ENCODE results near the gene INVS. TPM values are rescaled to one million over a fixed set of nuclear protein-coding genes. Genes with fewer than 3 reads are reported as not detected.

The INVS gene
- total RNA-seq, 6 donors from 2014 or later, result 14.7 to 43.0 (median 23.3) TPM

GRCh38 chr9:100281676-100282387 lies 182.8 kb downstream of the INVS start:
- no peak for DNase-seq
- Histone ChIP-seq H3K36me3 (peaks cover 3 to 37% (median 12%) of the 10 kb centered on the region in 4 donors), H3K27me3 (no peaks in the 10 kb centered on the region), H3K9me3 (peaks cover 0 to 4% (median 0%) of the 10 kb centered on the region in 4 donors), H3K4me3 (no peak overlapping the region), H3K27ac (no peak overlapping the region), H3K4me1 (no peaks in the 10 kb centered on the region)
- no peak for TF ChIP-seq POLR2AphosphoS5 (IDR thresholded peaks at IDR 0.05)
- TF ChIP-seq EP300 (IDR thresholded peaks at IDR 0.05), result no peak
- TF ChIP-seq POLR2A (IDR thresholded peaks at IDR 0.05), result no peak
- no peak for TF ChIP-seq CTCF (IDR thresholded peaks at IDR 0.05)
- whole genome bisulfite sequencing, 2 donors, result 92 to 96% methylated on average over 6 to 7 of the region's 7 CpGs
- no peak for ATAC-seq (ENCODE audit: low FRiP score in 2 of 2)

- Histone ChIP-seq H3K4me1 (no peaks in the 10 kb centered on the region), H3K27ac (no peak overlapping the region), H3K9me3 (peaks cover 0 to 4% (median 0%) of the 10 kb centered on the region in 4 donors), H3K4me3 (no peak overlapping the region), H3K27me3 (no peaks in the 10 kb centered on the region), H3K36me3 (peaks cover 3 to 42% (median 15%) of the 10 kb centered on the region in 4 donors)
- TF ChIP-seq POLR2AphosphoS5 (IDR thresholded peaks at IDR 0.05) (no peak), POLR2A (IDR thresholded peaks at IDR 0.05) (no peak), CTCF (IDR thresholded peaks at IDR 0.05) (no peak), EP300 (IDR thresholded peaks at IDR 0.05) (no peak)
- DNase-seq (no peak), ATAC-seq (ENCODE audit: low FRiP score in 2 of 2) (no peak)
- 91 to 98% methylated on average over 4 of the region's 4 CpGs for WGBS, 2 donors
Measured at GRCh38 chr9:100282388-100282719, 183.3 kb downstream of the INVS start.

DNA sequence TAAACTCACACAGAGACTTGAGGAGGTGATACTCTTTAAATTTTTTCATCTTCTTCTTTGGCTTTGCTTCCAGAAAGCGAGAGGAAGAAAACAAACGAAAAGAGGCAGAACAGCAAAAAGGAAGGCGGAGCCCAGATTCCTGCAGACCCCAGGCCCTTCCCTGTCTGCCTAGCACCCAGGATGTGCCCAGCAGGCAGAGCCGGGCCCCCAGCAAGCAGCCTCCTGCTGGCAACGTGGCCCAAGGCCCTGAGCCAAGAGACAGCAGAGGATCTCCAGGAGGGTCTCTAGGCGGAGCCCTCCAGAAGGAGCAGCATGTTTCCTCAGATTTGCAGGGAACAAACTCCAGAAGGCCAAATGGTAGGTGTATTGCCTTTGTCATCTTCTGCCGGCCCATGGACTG lies 185.2 kb downstream of the INVS start:
- no peak overlapping the region for H3K27ac ChIP-seq
- H3K27me3 ChIP-seq, result no peaks in the 10 kb centered on the region
- no peak for TF ChIP-seq POLR2A (IDR thresholded peaks at IDR 0.05)
- TF ChIP-seq POLR2AphosphoS5 (IDR thresholded peaks at IDR 0.05), result no peak
- TF ChIP-seq EP300 (IDR thresholded peaks at IDR 0.05), result no peak
- no peak for TF ChIP-seq CTCF (IDR thresholded peaks at IDR 0.05)
- 80 to 89% methylated on average over 7 of the region's 7 CpGs for WGBS, 2 donors
- ATAC-seq (ENCODE audit: low FRiP score in 2 of 2) (no peak), DNase-seq (peak in 1 of 2 donors; percentile 29)
- peaks cover 0 to 4% (median 0%) of the 10 kb centered on the region in 4 donors for H3K9me3 ChIP-seq
- peaks cover 3 to 55% (median 18%) of the 10 kb centered on the region in 4 donors for H3K36me3 ChIP-seq
- no peaks in the 10 kb centered on the region for H3K4me1 ChIP-seq
- no peak overlapping the region for H3K4me3 ChIP-seq

- H3K9me3 ChIP-seq, result peaks cover 0 to 4% (median 0%) of the 10 kb centered on the region in 4 donors
- H3K27ac ChIP-seq, result no peak overlapping the region
- H3K27me3 ChIP-seq, result no peaks in the 10 kb centered on the region
- ATAC-seq (ENCODE audit: low FRiP score in 2 of 2), result no peak
- H3K4me1 ChIP-seq, result no peaks in the 10 kb centered on the region
- peaks cover 3 to 62% (median 21%) of the 10 kb centered on the region in 4 donors for H3K36me3 ChIP-seq
- H3K4me3 ChIP-seq, result no peak overlapping the region
- DNase-seq, result no peak
- TF ChIP-seq POLR2A (IDR thresholded peaks at IDR 0.05) (no peak), EP300 (IDR thresholded peaks at IDR 0.05) (no peak), POLR2AphosphoS5 (IDR thresholded peaks at IDR 0.05) (no peak), CTCF (IDR thresholded peaks at IDR 0.05) (no peak)
Measured at GRCh38 chr9:100285080-100285479, 186.0 kb downstream of the INVS start.

DNA sequence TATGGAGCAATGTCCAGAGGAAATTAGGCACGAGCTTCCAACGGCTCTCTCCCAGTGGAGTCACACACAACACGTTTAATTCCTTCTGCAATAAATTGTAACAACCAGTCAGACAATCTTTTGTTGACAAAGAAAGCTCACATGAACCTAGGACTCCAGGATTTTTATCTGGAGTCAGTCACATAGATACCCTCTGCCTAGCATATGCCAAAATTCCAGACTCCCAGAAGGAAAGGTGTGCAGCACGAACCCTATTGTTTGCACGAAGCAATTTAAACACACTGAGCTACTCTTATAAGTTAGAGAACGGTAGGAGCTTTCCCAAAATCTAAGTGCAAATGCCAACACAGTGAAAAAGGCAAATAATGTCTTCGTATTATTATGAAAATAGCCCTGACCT lies 186.6 kb downstream of the INVS start:
- ATAC-seq (ENCODE audit: low FRiP score in 2 of 2) (no peak), DNase-seq (no peak)
- Histone ChIP-seq H3K27me3 (no peaks in the 10 kb centered on the region), H3K36me3 (peaks cover 3 to 66% (median 22%) of the 10 kb centered on the region in 4 donors), H3K4me3 (no peak overlapping the region), H3K4me1 (no peaks in the 10 kb centered on the region), H3K27ac (no peak overlapping the region), H3K9me3 (peaks cover 0 to 4% (median 0%) of the 10 kb centered on the region in 4 donors)
- 96 to 98% methylated on average over 7 of the region's 7 CpGs for WGBS, 2 donors
- TF ChIP-seq EP300 (IDR thresholded peaks at IDR 0.05) (no peak), POLR2AphosphoS5 (IDR thresholded peaks at IDR 0.05) (no peak), POLR2A (IDR thresholded peaks at IDR 0.05) (no peak), CTCF (IDR thresholded peaks at IDR 0.05) (no peak)

Data from upper lobe of left lung (tissue), 6 donors.